GM12878 (cell line): ENCODE measurements around the gene CD163L1. TPM values are rescaled to one million over a fixed set of nuclear protein-coding genes. Genes with fewer than 3 reads are reported as not detected.

Source experiments
- ATAC-seq: fragments of 200-7000 bp; cut with Tn5 transposase; 3 replicates; pipeline ENCODE4 v1.9.1; 2020; ENCODE audit warnings: mild to moderate bottlenecking, moderate library complexity
- BruUV-seq: library from RNA; stranded (reverse); fragments of 400-500 nt; replicated peaks from 2 replicates; lab custom pipeline; 2021; lab: Mats Ljungman, UMichigan
- CTCF ChIA-PET: fragments of 300-600 bp; sonication (Branson Sonifier 250); formaldehyde crosslinking; extraction: SDS; loops from one replicate; lab custom pipeline; 2021; ENCODE audit warnings: inconsistent platforms; lab: Yijun Ruan, JAX
- POLR2A ChIA-PET: fragments of 350-600 bp; formaldehyde crosslinking; extraction: SDS; loops from one replicate; lab custom pipeline; 2021; ENCODE audit warnings: inconsistent platforms; lab: Charles Lee
- RAD21 ChIA-PET: fragments of 300-600 bp; sonication (Branson Sonifier 250); formaldehyde crosslinking; loops from one replicate; lab custom pipeline; 2023; ENCODE audit warnings: antibody characterized with exemption; ENCODE audit not compliant: unreplicated experiment; lab: Charles Lee
- SMC1A ChIA-PET: fragments of 300-600 bp; sonication (Branson Sonifier 250); formaldehyde crosslinking; loops from one replicate; lab custom pipeline; 2023; ENCODE audit not compliant: unreplicated experiment, uncharacterized antibody; lab: Charles Lee
- DNase-seq: peaks from one replicate; pipeline ENCODE4 v3.0.0-alpha.2; 2011; ENCODE audit warnings: low read depth, low spot score
- FAIRE-seq: peaks from 3 replicates; lab custom pipeline; 2011; peaks lifted over from hg19 to GRCh38; lab: Jason Lieb, UNC
- H2AFZ ChIP-seq: 2 replicates; pipeline ENCODE4 v1.6.0; 2011; ENCODE audit warnings: low read depth, low read length, control low read depth; ENCODE audit not compliant: control insufficient read depth
- H3K27ac ChIP-seq: 2 replicates; pipeline ENCODE4 v1.5.1; 2011; ENCODE audit warnings: control low read depth; ENCODE audit not compliant: control insufficient read depth, insufficient read depth
- H3K27me3 ChIP-seq, 2 experiments: replicated peaks in 1 of 2; 2 replicates each; pipeline versions ENCODE4 v1.6.0 to v1.6.1; 2011; ENCODE audit warnings: low read length in 1 of 2; ENCODE audit not compliant: control insufficient read depth in 2 of 2, insufficient read depth in 2 of 2
- H3K36me3 ChIP-seq, 2 experiments: 2 replicates each; pipeline ENCODE4 v1.5.1; 2011; ENCODE audit warnings: low read length in 1 of 2; ENCODE audit not compliant: control insufficient read depth in 2 of 2, insufficient read depth in 2 of 2
- H3K4me1 ChIP-seq: 2 replicates; pipeline ENCODE4 v1.6.1; 2011; ENCODE audit warnings: mild to moderate bottlenecking, low read length, moderate library complexity, mixed read lengths; ENCODE audit not compliant: control insufficient read depth, insufficient read depth
- H3K4me2 ChIP-seq: 2 replicates; pipeline ENCODE4 v1.6.0; 2011; ENCODE audit warnings: control low read depth; ENCODE audit not compliant: control insufficient read depth, insufficient read depth
- H3K4me3 ChIP-seq: fragments of 200-600 bp; sonication (generic); 2 replicates; pipeline ENCODE4 v1.5.1; 2016
- H3K79me2 ChIP-seq: 2 replicates; pipeline ENCODE4 v1.6.0; 2011; ENCODE audit warnings: low read length; ENCODE audit not compliant: control insufficient read depth, insufficient read depth
- H3K9ac ChIP-seq: 2 replicates; pipeline ENCODE4 v1.8.0; 2011; ENCODE audit warnings: low read length, control low read depth, mixed read lengths; ENCODE audit not compliant: control insufficient read depth, insufficient read depth
- H3K9me3 ChIP-seq: replicated peaks from 3 replicates; pipeline ENCODE4 v1.5.1; 2011; ENCODE audit warnings: mild to moderate bottlenecking, low read length; ENCODE audit not compliant: control insufficient read depth, insufficient read depth
- H4K20me1 ChIP-seq: 2 replicates; pipeline ENCODE4 v1.6.0; 2011; ENCODE audit not compliant: control insufficient read depth, insufficient read depth
- ATF7 ChIP-seq: fragments of 450-650 bp; IDR thresholded peaks from 2 replicates; pipeline ENCODE4 v1.6.1; 2016; ENCODE audit warnings: low read depth, mild to moderate bottlenecking
- CBFB ChIP-seq: IDR thresholded peaks from 2 replicates; pipeline ENCODE4 v1.6.1; 2016; ENCODE audit warnings: antibody characterized with exemption, low read depth
- EED ChIP-seq: sonication (generic); IDR thresholded peaks from 2 replicates; pipeline ENCODE4 v1.6.1; 2016; ENCODE audit warnings: antibody characterized with exemption, low read depth
- ESRRA ChIP-seq: IDR thresholded peaks from 2 replicates; pipeline ENCODE4 v1.6.1; 2012; ENCODE audit warnings: mild to moderate bottlenecking, low read length, improper control_type of control experiment
- EZH2 ChIP-seq: IDR thresholded peaks from 2 replicates; pipeline ENCODE4 v1.6.1; 2012; ENCODE audit warnings: low read depth, mild to moderate bottlenecking, control low read depth, inconsistent platforms, low read length, borderline replicate concordance; ENCODE audit not compliant: control insufficient read depth
- IRF4 ChIP-seq: IDR thresholded peaks from 2 replicates; pipeline ENCODE4 v1.6.1; 2011; ENCODE audit warnings: low read depth, low read length
- JUND ChIP-seq: IDR thresholded peaks from 2 replicates; pipeline ENCODE4 v1.6.1; 2012; ENCODE audit warnings: low read depth, mild to moderate bottlenecking, low read length, improper control_type of control experiment, moderate library complexity
- KDM1A ChIP-seq: fragments of 200-600 bp; sonication (generic); IDR thresholded peaks from 2 replicates; pipeline ENCODE4 v1.6.1; 2016; ENCODE audit warnings: borderline replicate concordance
- KLF5 ChIP-seq: fragments of 450-650 bp; IDR thresholded peaks from 2 replicates; pipeline ENCODE4 v1.6.1; 2014; ENCODE audit warnings: mild to moderate bottlenecking; ENCODE audit not compliant: partially characterized antibody
- MXI1 ChIP-seq: fragments of 150-350 bp; IDR thresholded peaks from 2 replicates; pipeline ENCODE4 v1.6.1; 2011; ENCODE audit warnings: low read depth, mild to moderate bottlenecking, inconsistent platforms, low read length, improper control_type of control experiment
- MYB ChIP-seq: fragments of 150-350 bp; IDR thresholded peaks from 2 replicates; pipeline ENCODE4 v1.6.1; 2014; ENCODE audit warnings: mild to moderate bottlenecking, low read depth, low read length, borderline replicate concordance
- MYC ChIP-seq: IDR thresholded peaks from 2 replicates; pipeline ENCODE4 v1.6.1; 2011; ENCODE audit warnings: mild to moderate bottlenecking, low read length, moderate library complexity, inconsistent platforms; ENCODE audit not compliant: insufficient read depth, insufficient replicate concordance, insufficient read length, severe bottlenecking
- PAX8 ChIP-seq: fragments of 450-650 bp; IDR thresholded peaks from 2 replicates; pipeline ENCODE4 v1.6.1; 2017; ENCODE audit warnings: mild to moderate bottlenecking, moderate library complexity
- POLR2A ChIP-seq: IDR thresholded peaks from 2 replicates; pipeline ENCODE4 v1.6.1; 2011; ENCODE audit warnings: low read depth, mild to moderate bottlenecking, low read length
- RAD21 ChIP-seq: IDR thresholded peaks from 2 replicates; pipeline ENCODE4 v1.6.1; 2011; ENCODE audit warnings: mild to moderate bottlenecking, low read depth, low read length, moderate library complexity; ENCODE audit not compliant: insufficient read depth
- RAD51 ChIP-seq: fragments of 450-650 bp; IDR thresholded peaks from 2 replicates; pipeline ENCODE4 v1.6.1; 2016; ENCODE audit warnings: moderate library complexity, mild to moderate bottlenecking, inconsistent platforms
- RCOR1 ChIP-seq: conservative IDR thresholded peaks from 2 replicates; pipeline ENCODE4 v1.6.1; 2012; ENCODE audit warnings: low read depth, low read length, improper control_type of control experiment
- RUNX3 ChIP-seq: IDR thresholded peaks from 2 replicates; pipeline ENCODE4 v1.6.1; 2012; ENCODE audit warnings: low read length, inconsistent platforms
- SPI1 ChIP-seq: IDR thresholded peaks from 2 replicates; pipeline ENCODE4 v1.6.1; 2011; ENCODE audit warnings: low read depth, mild to moderate bottlenecking, low read length, moderate library complexity, borderline replicate concordance; ENCODE audit not compliant: insufficient read depth
- SREBF2 ChIP-seq: IDR thresholded peaks from 2 replicates; pipeline ENCODE4 v1.6.1; 2012; ENCODE audit warnings: mild to moderate bottlenecking, low read length
- SUZ12 ChIP-seq: fragments of 200-600 bp; sonication (generic); IDR thresholded peaks from one replicate; pipeline ENCODE4 v1.6.1; 2018; ENCODE audit warnings: antibody characterized with exemption, mild to moderate bottlenecking; ENCODE audit not compliant: unreplicated experiment
- TAF1 ChIP-seq: IDR thresholded peaks from 2 replicates; pipeline ENCODE4 v1.6.1; 2011; ENCODE audit warnings: mild to moderate bottlenecking, low read depth, low read length, borderline replicate concordance
- ZBED1 ChIP-seq: IDR thresholded peaks from 2 replicates; pipeline ENCODE4 v1.6.1; 2016; ENCODE audit warnings: borderline replicate concordance
- in situ Hi-C: fragments of 300-500 bp; cut with MboI; formaldehyde crosslinking; loops from 9 replicates; pipeline ENCODE4 v1.14.3; 2018; ENCODE audit warnings: mixed read lengths
- intact Hi-C: fragments of 100-400 bp; cut with micrococcal nuclease; formaldehyde crosslinking; loops from one replicate; pipeline ENCODE4 v1.14.2; 2022; ENCODE audit not compliant: unreplicated experiment
- polyA plus RNA-seq, 11 experiments: library from polyadenylated mRNA; depleted of rRNA in 4 of 11; unstranded in 6 of 11; stranded (reverse) in 5 of 11; fragments of >200 nt; fragmentation: Nextera tagmentation in 4 of 11; fragmentation: Illumina TruSeq in 1 of 11; extraction: Ambion mirVana in 4 of 11; extraction: Trizol in 1 of 11; gene quantifications; 1 replicate in 1 of 11; 2 replicates in 10 of 11; pipeline versions ENCODE4 v1.2.1 to v1.2.3, GENCODE V29; 2011 to 2016; ENCODE audit warnings: inconsistent platforms in 2 of 11, missing spikeins in 2 of 11, low read depth in 1 of 11
- total RNA-seq, 4 experiments: library from RNA; depleted of rRNA in 3 of 4; stranded (reverse); fragments of >200 nt in 3 of 4; fragmentation: Illumina TruSeq in 1 of 4; extraction: Trizol in 1 of 4; gene quantifications; 2 replicates each; pipeline versions ENCODE4 v1.2.1 to v1.2.3, GENCODE V29; 2013 to 2021
- TF ChIP-seq, protein P1 (sequence below): IDR thresholded peaks from 2 replicates; pipeline ENCODE4 v1.6.1; 2011; ENCODE audit warnings: borderline replicate concordance, low read depth, mild to moderate bottlenecking, moderate library complexity, low read length; ENCODE audit not compliant: insufficient read depth, poor library complexity, severe bottlenecking
- TF ChIP-seq, protein P2 (sequence below): IDR thresholded peaks from 2 replicates; pipeline ENCODE4 v1.6.1; 2011; ENCODE audit warnings: low read depth, low read length, improper control_type of control experiment, borderline replicate concordance

The CD163L1 gene
- total and polyA plus RNA-seq, 10 of the 15 experiments (the other 5 are each of a cell fraction or from before 2014, with no cell fraction given), result 0.49 to 2.9 (median 1.6) TPM; not detected in 1

DNA sequence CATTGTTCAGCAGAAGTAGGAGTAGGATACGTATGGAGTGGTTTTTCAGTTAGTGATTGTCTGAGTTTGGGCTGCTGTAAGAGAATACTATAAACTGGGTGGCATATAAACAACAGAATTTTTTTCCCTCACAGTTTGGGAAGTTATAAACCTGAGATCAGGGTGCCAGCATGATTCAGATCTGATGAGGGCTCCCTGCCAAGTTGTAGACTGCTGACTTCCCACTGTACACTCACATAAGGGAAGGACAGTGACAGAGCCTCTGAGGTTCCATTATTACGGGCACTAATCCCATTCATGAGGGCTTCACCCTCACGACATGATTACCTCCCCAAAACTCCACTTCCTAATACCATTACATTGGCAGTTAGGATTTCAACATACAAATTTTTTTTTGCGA, 89.4 kb downstream of the CD163L1 start (continued):
- no peak for TF ChIP-seq SPI1
- TF ChIP-seq RCOR1, result no peak
- no peak for TF ChIP-seq IRF4
- no peak for TF ChIP-seq EED
- TF ChIP-seq TAF1, result no peak
- TF ChIP-seq ZBED1, result no peak
- no peak for TF ChIP-seq ATF7

DNA sequence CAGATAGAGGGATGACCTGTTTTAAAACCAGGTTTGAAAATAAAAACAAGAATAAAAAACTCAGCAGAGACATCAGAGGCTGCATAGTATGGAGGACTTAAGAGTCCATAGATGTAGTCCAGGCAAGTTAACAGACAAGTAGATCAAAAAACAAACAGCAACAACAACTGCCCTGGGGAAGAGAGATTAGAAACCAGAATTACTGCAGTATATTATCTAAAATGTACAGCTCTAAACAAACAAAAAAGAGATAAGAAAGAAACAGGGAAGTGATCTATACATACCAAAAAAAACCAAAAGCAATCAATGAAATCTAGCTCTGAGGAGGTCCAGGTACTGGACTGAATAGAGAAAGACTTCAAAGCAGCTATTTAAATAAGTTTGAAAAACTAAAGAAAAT, 91.3 kb downstream of the CD163L1 start:
- H3K4me3 ChIP-seq, result no peak overlapping the region
- in situ Hi-C loops (no loop called here), intact Hi-C loops (no loop called here)
- DNase-seq, result no peak
- ATAC-seq, result no peak
- ChIA-PET CTCF (interaction anchor here (0.7 kb wide), 1 partner anchor 288 kb away, joined by 5 read pairs; no protein-coding TSS in a partner anchor), RAD21 (no interaction called here), SMC1A (no interaction called here), POLR2A (no interaction called here)
- H4K20me1 ChIP-seq, result no peaks in the 10 kb centered on the region
- H3K9me3 ChIP-seq, result no peaks in the 10 kb centered on the region
- BruUV-seq, result no TSS peak
- H3K27ac ChIP-seq, result no peak overlapping the region
- H2AFZ ChIP-seq, result no peak overlapping the region
- no peaks in the 10 kb centered on the region for H3K79me2 ChIP-seq
- H3K36me3 ChIP-seq, result no peaks in the 10 kb centered on the region
- no peaks in the 10 kb centered on the region for H3K27me3 ChIP-seq
- FAIRE-seq, result no peak
- H3K4me1 ChIP-seq, result no peaks in the 10 kb centered on the region
- TF ChIP-seq RUNX3, result no peak
- TF ChIP-seq MYC, result no peak
- TF ChIP-seq, protein P1, sequence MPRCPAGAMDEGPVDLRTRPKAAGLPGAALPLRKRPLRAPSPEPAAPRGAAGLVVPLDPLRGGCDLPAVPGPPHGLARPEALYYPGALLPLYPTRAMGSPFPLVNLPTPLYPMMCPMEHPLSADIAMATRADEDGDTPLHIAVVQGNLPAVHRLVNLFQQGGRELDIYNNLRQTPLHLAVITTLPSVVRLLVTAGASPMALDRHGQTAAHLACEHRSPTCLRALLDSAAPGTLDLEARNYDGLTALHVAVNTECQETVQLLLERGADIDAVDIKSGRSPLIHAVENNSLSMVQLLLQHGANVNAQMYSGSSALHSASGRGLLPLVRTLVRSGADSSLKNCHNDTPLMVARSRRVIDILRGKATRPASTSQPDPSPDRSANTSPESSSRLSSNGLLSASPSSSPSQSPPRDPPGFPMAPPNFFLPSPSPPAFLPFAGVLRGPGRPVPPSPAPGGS, result no peak
- TF ChIP-seq EZH2, result no peak
- no peak for TF ChIP-seq POLR2A
- no peak for TF ChIP-seq MYB
- TF ChIP-seq RAD21, result no peak
- TF ChIP-seq, protein P2, sequence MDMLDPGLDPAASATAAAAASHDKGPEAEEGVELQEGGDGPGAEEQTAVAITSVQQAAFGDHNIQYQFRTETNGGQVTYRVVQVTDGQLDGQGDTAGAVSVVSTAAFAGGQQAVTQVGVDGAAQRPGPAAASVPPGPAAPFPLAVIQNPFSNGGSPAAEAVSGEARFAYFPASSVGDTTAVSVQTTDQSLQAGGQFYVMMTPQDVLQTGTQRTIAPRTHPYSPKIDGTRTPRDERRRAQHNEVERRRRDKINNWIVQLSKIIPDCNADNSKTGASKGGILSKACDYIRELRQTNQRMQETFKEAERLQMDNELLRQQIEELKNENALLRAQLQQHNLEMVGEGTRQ, result no peak
- no peak for TF ChIP-seq MXI1
- no peak for TF ChIP-seq SUZ12
- no peak for TF ChIP-seq PAX8
- TF ChIP-seq JUND, result no peak
- no peak for TF ChIP-seq KLF5
- TF ChIP-seq RAD51, result no peak
- no peak for TF ChIP-seq ESRRA
- no peak for TF ChIP-seq SREBF2
- no peak for TF ChIP-seq CBFB
- no peak for TF ChIP-seq KDM1A
- H3K4me2 ChIP-seq, result no peak overlapping the region
- H3K9ac ChIP-seq, result no peak overlapping the region
